CD4-positive, alpha-beta T cell treated with Interleukin-12 subunit alpha and Interleukin-12 subunit beta, for 1 hour (primary cell): ENCODE results near the gene ADGRF3.
"Not testable (repeated sequence)": the region's sequence is repeated elsewhere in the genome, so short reads cannot be mapped to it uniquely, and the experiment has no call there.

Experiments
- DNase-seq: peaks from one replicate; pipeline ENCODE4 v3.0.0-alpha.2; 2020

The ADGRF3 gene

GRCh38 chr2:26347286-26347865, 787 bp upstream of the ADGRF3 start:
- peak; percentile 10 for DNase-seq

DNA sequence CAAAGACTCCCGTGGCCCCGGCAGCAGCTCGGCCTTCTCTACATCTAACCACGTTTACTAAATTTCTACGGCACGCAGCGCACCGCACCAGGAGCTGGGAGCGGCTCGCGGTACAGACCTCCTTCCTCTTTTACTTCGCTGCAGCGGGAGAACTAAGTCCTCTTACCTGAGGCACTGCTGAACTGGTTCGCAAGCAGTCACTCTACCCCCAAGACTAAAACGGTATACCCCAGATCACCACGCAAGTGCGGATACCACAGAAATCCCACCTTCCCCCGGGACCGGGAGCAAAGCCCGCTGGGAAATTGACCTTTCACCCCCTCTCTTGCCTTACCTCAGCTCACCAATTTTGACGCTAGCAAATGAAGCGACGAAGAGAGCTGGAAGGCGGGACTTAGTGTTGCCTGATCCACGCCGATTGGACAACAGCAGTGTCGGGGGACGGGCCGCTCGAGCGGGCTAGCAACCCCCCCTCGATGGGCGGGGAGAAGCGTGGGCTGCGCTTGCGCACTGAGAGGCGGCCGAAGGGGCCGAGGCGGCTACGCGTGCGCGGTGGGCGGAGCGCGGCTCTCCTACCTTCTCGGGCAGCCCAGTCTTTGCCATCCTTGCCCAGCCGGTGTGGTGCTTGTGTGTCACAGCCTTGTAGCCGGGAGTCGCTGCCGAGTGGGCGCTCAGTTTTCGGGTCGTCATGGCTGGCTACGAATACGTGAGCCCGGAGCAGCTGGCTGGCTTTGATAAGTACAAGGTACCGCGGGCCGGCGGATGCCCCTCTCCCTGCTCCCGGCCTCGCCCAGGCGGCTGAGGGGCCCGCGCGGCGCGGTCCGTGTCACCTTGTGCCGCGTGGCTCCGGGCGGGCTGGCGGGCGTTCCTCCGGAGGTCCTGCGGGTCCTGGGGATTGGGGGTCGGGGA, 790 bp downstream of the ADGRF3 start, which contains the start of gene SELENOI:
SELENOI (plus strand) TSS at position 599 of the 909 bp plus-strand sequence; CDS start at position 689, 90 bp downstream.
- DNase-seq = peak; percentile 100

DNA sequence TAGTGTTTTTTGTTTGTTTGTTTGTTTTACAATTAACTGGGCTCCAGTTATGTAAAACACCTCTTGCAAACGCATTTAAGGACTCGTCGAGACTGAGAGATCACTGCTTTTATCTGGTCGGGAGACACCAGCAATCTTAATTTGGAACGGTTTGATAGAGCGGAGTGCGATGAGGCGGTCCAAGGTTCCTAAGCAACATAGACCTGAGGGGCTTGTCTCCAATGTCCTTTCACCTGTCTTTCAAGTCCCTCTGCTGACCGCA, 1.4 kb downstream of the ADGRF3 start:
- no peak for DNase-seq

DNA sequence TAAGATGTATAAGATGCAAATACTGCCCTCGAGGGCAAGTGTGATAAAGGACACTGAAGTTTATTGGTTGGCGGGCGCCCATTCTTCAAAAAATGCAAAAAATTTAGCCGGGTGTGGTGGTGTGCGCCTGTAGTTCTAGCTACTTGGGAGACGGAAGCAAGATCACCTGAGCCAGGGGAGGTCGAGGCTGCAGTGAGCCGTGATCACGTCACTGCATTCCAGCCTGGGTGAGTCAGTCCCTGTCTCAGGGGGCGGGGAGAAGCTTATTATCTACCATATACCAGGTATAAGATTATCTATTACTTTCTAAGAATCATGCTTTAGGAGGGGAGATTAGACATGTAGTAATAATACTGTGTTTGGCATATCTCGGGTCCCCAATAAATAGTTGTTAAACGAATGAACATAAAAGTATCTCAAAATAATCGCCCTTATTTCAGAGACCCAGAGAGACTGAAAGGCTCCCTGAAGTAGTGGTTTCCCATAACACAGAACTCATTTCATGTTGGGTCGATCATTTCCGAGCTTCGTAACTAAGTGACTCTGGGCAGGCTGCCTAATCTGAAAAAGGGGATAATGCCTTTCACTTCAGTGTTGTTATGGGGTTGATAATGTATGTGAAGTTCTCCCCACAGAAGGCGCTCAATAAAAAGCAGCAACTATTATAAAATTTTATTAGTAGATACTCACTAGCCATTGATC, 1.9 kb downstream of the ADGRF3 start:
- no peak for DNase-seq

- DNase-seq = no peak
These were observed 5.8 kb downstream of the ADGRF3 start for GRCh38 chr2:26340831-26341230.

DNA sequence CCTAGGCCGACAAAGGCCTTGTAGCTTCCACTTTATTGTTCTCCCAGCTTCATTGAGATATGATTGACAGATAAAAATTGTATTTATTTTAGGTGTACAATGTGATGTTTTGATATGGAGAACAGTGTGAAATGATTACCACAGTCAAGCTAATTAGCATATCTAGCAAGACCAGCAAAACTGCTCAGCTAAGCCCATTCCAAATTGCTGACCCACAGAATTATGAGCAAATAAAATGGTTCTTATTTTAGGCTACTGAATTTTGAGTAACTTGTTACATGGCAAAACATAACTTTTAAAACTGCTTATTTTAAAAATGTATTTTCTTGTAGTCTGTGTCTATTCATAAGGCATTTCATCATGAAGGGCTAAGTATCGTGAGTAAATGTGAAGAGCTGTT, 9.3 kb downstream of the ADGRF3 start:
- DNase-seq = no peak

DNA sequence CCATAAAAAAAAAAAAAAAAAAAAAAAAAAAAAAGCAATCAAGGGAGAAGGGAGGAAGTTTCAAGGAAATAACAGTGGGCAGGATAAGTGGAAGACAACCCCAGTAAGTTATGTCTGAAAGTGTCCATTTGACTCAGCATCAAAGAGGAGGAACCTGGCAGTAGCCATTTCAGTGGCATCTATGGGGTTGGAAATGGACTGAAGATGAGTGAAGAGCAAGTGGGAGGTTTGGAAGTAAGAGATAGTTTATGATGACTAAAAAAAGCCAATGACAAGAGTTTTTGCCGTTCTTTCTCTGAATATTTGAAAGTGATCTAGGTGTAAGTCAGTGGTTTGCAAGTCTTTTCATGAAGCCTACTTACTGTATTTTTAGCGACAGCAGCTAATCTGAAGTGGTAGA, 9.9 kb downstream of the ADGRF3 start:
- DNase-seq = no peak

DNA sequence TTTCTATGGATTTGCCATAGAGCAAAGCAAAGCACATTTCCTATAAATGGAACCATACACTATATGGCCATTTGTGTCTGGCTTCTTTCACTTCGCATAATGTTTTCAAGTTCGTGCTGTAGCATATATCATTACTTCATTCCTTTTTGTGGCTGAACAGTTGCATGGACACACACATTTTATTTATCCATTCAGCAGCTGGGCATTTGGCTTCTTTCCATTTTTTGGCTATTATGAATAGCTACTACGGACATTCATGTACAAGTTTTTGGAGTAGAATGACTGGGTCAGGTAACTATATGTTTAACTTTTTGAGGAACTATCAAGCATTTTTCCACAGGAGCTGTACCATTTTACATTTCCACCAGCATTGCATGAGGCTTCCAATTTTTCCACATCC, 11.4 kb downstream of the ADGRF3 start:
- no peak for DNase-seq

GRCh38 chr2:26333293-26333692, 13.3 kb downstream of the ADGRF3 start:
- DNase-seq = no peak

GRCh38 chr2:26331321-26331720, 15.3 kb downstream of the ADGRF3 start:
- not testable (repeated sequence) for DNase-seq

GRCh38 chr2:26330604-26331003, 16.0 kb downstream of the ADGRF3 start:
- no peak for DNase-seq

GRCh38 chr2:26330114-26330549, 16.5 kb downstream of the ADGRF3 start:
- peak; percentile 79 for DNase-seq

DNA sequence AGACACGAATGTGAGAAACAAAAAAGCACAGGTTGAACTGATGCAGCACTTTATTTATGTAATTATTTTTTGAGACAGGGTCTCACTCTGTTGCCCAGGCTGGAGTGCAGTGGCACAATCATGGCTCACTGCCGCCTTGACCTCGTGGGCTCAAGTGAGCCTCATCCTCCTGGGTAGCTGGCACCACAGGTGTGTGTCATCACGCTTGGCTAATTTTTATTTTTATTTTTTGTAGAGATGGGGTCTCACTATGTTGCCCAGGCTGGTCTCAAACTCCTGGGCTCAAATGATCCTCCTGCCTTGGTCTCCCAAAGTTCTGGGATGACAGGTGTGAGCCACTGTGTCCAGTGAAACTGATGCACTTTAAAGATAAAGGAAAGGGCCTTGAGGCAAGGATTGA, 17.5 kb downstream of the ADGRF3 start:
- DNase-seq = not testable (repeated sequence)

- no peak for DNase-seq
These were observed 19.0 kb downstream of the ADGRF3 start for GRCh38 chr2:26327291-26328272.

DNA sequence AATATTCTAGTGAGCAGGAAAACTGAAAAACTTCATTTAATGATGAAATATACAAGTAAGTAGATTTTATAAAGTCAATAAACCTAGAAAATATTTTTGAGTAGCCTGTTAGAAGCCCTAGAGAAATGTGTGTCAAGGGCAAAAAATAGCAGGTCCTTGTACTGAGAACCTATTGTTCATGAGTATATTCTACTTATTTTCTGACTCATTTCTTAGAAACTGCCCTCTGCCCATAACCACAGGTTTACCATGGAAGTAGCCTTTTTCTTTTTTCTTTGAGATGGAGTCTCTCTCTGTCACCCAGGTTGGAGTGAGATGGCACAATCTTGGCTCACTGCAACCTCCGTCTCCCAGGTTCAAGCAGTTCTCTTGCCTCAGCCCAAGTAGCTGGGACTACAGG, 20.1 kb downstream of the ADGRF3 start:
- DNase-seq = no peak

GRCh38 chr2:26325851-26326250, 20.7 kb downstream of the ADGRF3 start:
- no peak for DNase-seq

GRCh38 chr2:26324903-26325302, 21.7 kb downstream of the ADGRF3 start:
- no peak for DNase-seq

- not testable (repeated sequence) for DNase-seq
These were observed 22.1 kb downstream of the ADGRF3 start for GRCh38 chr2:26324479-26324878.

GRCh38 chr2:26318950-26319349, 27.6 kb downstream of the ADGRF3 start:
- no peak for DNase-seq

- DNase-seq = no peak
These were observed 29.0 kb downstream of the ADGRF3 start for GRCh38 chr2:26317377-26318105.

- DNase-seq = no peak
These were observed 29.7 kb downstream of the ADGRF3 start for GRCh38 chr2:26316845-26317244.

GRCh38 chr2:26316041-26316440, 30.5 kb downstream of the ADGRF3 start:
- DNase-seq = no peak
